GM19397 (cell line): ENCODE data around the gene KCND3.
"Not testable (repeated sequence)": the region's sequence is repeated elsewhere in the genome, so short reads cannot be mapped to it uniquely, and the experiment has no call there.

Experiments
- ATAC-seq: cut with Tn5 transposase; IDR thresholded peaks from one replicate; pipeline ENCODE4 v1.9.1; 2021; ENCODE audit warnings: mild to moderate bottlenecking, moderate library complexity; ENCODE audit not compliant: unreplicated experiment

Gene KCND3

GRCh38 chr1:111818546-111818945 is 170.9 kb downstream of the KCND3 start:
- no peak for ATAC-seq

- ATAC-seq: no peak
Observed at GRCh38 chr1:111818081-111818480, 171.4 kb downstream of the KCND3 start.

- no peak for ATAC-seq
Observed at GRCh38 chr1:111814642-111815041, 174.8 kb downstream of the KCND3 start.

- ATAC-seq: no peak
Observed at GRCh38 chr1:111814305-111814628, 175.2 kb downstream of the KCND3 start.

GRCh38 chr1:111813440-111814304 is 175.8 kb downstream of the KCND3 start:
- no peak for ATAC-seq

- no peak for ATAC-seq
Observed at GRCh38 chr1:111812306-111812705, 177.2 kb downstream of the KCND3 start.

GRCh38 chr1:111811891-111812290 is 177.6 kb downstream of the KCND3 start:
- no peak for ATAC-seq

- ATAC-seq: no peak
Observed at GRCh38 chr1:111805251-111805650, 184.2 kb downstream of the KCND3 start.

- ATAC-seq: no peak
Observed at GRCh38 chr1:111804776-111805175, 184.7 kb downstream of the KCND3 start.

- ATAC-seq: no peak
Observed at GRCh38 chr1:111803951-111804350, 185.5 kb downstream of the KCND3 start.

- no peak for ATAC-seq
Observed at GRCh38 chr1:111802984-111803383, 186.5 kb downstream of the KCND3 start.

- ATAC-seq: no peak
Observed at GRCh38 chr1:111802110-111802509, 187.4 kb downstream of the KCND3 start.

GRCh38 chr1:111801071-111801850 is 188.2 kb downstream of the KCND3 start:
- no peak for ATAC-seq

GRCh38 chr1:111799722-111800121 is 189.7 kb downstream of the KCND3 start:
- ATAC-seq: not testable (repeated sequence)

- no peak for ATAC-seq
Observed at GRCh38 chr1:111798580-111798979, 190.9 kb downstream of the KCND3 start.

- ATAC-seq: no peak
Observed at GRCh38 chr1:111795401-111795800, 194.1 kb downstream of the KCND3 start.

- no peak for ATAC-seq
Observed at GRCh38 chr1:111793923-111794322, 195.5 kb downstream of the KCND3 start.

- ATAC-seq: no peak
Observed at GRCh38 chr1:111792249-111792648, 197.2 kb downstream of the KCND3 start.

GRCh38 chr1:111791776-111792175 is 197.7 kb downstream of the KCND3 start:
- no peak for ATAC-seq

- no peak for ATAC-seq
Observed at GRCh38 chr1:111789666-111790316, 199.7 kb downstream of the KCND3 start.

- no peak for ATAC-seq
Observed at GRCh38 chr1:111789142-111789541, 200.3 kb downstream of the KCND3 start.
